Measurements from ENCODE around the gene EPHA1.

EPHA1 gene

DNA sequence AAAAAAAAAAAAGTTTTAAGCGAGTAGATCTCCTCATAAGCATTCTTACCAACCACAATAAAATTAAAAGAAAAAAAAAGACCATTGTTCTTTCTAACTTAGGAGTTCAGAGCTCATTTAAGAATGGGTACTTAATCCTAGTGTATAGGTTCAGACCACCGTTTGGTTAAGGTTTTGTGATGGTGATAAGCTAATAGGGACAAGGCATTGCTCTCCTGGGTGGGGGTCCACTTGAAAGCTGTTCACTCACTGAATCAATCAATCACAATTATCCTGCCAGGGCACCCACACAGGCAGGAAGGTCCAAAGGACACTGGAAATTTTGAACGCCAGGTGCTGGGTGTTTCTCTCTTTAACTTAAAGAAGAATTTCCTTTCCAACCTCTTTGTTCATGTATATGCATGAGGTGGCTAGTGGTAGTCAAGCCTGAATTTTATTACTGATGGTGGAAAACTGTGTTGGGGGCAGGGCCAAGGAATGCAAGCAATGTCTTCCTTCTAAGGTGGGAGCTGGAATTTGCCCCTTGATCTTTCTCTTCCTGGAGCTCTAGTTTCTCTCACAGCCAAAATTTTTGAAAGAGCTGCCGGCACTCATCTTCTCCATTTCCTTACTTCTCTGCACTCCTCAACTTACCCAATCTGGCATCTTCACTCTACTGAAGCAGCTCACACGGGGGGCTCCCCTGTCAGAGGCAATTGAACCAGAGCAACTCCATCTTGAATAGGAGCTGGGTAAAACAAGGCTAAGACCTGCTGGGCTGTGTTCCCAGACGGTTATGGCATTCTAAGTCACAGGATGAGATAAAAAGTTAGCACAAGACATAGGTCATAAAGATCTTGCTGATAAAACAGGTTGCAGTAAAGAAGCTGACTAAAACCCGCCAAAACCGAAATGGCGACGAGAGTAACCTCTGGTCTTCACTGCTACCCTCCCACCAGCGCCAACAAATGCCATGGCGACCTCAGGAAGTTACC lies 38.7 kb downstream of the EPHA1 start:
- DNase-seq: no peak

DNA sequence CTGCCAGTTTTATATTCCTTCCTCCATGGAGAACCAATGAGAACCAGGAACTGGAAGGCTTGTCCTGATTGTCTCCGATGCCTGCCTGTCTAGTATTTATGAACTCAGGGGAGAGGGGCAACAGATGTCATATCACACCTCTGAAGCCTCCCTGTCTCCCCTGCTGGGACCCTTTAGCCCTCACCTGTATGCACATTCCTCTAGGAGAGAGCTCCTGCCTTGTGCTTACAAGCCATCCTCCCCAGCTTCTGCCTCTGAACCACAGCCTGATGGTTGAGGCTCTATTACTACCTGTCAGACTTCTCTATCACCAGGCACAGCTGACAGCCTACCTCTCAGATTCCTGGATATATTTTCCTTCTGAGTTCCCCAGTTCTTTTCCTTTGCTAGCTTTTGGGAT lies 40.3 kb downstream of the EPHA1 start:
- no peak for DNase-seq

DNA sequence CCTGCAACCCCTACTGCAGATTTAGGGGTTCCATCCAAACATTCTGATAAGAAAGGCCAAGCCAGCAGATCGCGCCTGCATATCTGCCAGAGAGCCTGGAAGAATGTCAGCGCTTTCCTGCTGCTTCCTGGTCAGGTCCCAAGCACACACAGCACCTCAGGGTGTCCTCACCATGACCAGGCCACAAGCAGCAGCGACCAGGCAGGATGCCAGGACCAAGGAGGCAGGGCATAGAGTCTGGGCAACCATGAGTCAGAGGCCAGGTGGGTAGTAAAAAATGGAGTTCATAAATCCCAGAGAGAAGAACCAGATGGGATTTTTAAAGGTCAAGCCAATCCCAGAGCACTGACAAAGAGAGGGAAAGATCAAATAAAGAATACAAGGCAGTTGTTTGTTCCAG lies 40.7 kb downstream of the EPHA1 start:
- DNase-seq: no peak

DNA sequence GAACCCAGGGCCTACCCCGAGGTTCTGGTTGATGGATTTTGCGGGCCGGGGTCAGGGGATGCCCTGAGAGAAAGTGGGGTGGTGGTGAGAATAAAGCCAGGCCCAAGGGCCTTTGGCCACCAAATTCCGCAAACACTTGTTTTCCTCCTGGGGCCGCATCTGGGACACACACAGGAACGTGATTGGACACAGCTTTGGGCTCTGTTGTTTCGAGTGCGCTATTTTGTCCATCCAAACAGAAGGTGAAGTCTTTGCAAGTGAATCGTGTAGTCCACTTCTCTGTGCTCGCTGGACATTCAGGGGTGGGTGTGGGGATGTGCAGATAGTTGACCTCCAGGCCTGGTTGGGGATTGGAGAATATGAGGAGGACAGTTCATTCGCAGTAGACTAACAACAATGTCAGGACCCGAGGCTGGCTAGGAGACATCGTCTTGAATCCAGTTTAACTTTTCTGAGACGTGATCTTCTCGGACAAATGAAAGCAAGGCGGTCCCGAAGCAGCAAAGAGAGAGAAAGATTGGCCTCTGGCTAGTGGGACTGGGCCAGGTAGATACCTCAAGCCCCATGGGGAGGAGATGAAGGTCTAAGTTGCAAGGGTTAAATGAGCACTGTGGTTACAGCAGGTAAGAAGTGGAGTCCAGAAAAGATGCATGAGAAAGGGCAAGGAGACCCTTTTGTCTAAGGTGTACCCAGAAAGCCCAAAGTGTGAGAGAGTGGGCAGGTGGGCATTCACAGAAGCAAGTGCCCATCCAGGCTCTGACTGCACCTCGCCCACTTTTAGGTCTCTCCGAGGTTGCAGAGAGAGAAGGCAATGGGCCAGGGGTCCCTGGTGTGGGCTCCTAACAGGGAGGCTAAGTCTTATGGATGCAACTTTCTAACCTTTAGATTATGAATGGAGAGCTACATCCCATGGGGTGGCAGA lies 45.4 kb downstream of the EPHA1 start:
- no peak for DNase-seq

DNA sequence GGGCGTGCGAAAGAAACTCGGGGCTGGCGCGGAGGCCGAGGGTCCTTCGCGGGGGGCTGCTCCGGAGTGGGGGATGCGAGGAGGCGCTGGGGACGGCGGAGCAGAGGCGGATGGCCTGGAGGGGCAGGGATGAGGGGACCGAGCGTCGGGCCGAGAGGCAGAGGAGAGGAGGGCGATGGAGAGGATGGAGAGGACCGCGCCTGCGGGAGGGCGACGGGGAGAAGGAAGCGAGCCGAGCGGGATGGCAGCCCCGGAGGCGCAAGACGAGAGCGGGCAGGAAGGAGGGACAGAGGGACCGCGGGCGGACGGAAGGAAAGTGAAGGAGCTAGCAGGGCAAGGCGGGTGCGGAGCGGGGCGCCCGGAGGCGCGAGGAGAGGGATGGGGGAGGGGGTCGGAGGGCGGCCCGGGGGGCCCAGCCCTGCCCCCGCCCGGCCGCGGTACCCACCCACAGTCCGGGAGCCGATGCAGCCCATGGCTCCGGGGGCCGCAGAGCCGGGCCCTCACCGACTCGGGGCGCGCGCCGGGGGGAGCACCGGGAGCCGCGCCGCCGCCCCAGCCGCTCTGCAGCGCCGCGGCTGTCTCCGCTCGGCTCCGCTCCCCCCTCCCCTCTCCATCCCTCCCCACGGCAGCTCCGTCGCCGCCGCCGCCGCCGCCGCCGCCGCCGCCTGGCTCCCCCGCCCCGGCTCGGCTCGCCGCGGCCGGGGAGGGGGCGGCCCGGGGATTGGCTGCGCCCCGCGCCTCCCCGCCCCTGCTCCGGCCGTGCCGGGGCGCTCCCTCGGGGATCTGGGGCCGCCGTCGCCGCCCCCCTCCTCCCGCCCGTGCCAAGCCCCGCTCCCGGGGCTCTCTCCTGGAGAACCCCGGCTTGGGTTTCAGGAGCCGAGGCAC lies 46.3 kb downstream of the EPHA1 start, which contains the start of gene FAM131B:
Gene FAM131B (minus strand): TSS at position 583 of the 885 bp plus-strand sequence. CDS start 110 bp downstream, at position 473.
- DNase-seq: no peak

DNA sequence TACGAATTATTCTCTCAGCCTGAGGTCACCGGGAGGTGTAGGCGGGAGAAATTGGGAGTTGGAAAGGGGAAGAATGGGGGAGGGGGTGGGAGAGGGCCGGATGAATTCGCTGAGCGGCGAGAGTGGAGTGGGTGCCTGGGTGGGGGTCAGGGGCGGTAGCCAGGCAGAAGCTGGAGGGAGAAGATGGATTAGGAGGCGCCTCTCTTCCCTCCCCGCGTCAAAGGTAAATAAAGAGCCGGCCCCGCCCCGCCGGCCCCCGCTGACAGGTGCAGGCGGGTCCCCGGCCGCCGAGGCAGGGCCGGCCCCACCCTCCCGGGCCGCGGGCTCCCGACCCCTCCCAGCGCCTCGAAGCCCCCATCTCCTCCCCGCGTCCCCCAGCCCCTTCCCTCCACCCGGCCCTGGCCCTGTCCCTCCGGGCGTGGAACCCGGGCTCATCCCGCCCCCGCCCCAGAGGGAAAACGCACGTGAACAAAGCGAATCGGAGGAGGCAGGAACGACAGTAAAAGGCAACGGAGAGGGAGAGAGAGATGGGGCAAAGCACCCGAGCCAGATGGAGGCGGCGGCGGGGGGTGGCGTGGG lies 47.0 kb downstream of the EPHA1 start:
- DNase-seq: no peak

DNA sequence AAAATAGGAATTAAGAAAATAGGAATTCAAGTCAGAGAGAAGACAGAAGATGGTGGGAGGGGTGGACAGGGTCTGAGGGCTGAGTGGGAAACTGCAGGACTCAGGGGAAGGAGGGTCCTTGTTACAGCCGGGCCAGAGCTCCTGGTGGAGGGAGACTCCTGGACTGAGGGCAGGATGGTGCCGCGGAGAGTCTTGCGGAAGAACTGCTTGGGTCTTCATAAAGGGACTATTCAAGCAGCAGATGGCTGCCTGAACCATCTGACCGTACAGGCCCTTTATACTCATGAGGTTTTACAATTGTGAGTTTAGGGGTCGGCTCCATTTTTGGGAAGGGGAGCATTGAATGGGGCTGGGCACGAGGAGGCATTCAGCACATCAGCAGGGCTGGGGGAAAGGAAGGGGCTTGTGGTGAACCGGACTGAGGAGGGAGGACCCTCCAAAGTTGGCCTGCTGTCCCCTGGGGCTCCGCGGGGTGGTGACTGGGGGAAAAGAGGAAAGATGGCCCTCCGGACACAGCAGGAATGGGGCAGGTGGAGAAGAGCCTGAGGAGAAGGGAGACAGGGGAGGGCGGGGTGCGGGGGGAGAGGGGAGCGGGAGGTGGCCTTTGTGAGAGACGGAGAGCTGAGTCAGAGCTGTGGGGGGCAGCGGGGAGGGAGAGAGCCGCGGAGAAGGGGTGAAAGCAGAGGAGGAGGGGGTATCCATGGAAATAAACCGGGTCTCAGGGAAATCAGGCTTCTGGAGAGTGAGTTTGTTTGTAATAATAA lies 47.7 kb downstream of the EPHA1 start:
- DNase-seq: no peak

DNA sequence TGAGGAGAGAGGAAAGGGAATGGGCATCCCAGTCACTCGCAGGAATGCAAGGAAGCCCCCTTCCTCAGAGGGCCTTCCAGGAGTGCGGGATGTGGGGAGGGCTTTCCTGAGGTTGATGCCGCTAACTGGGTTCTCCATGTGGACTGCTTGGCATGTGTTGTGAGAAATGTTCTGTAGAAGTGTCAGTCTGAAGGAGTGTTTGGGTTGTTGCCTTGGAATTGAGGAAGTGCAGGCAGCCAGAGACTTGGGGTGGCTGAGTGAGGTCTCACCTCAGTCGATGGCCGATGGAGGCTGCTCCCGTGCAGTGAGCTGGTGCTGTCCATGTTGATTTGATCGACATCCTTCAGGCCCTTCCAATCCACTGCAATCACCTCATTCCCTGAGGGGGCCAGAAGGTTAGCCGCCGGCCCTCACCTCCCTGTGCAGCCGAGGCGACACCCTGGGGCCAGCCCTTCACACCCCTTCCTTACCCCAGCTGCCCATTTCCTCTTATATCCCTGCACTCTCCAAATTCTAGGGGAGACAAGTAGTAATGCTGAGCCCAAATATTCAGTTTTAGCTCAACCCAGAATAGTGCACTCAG lies 48.8 kb downstream of the EPHA1 start:
- no peak for DNase-seq

DNA sequence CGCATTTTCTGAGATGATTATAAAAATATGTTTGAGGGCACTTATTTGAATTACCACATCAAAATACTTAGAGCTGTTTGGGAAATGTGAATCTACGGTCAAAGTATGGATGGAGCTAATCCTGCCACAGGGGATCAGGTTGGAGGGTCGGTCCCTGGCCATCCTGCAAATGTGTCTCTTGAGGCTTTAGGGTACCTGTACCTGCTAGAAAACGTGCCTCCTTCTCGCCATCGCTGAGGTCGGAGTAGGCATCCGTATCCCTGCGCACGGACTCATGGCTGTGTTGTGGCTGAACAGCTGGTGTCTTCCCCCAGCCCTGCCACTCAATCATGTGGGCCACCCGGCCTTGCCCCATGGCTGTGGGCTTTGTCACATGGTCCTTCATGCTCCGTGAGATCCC lies 50.0 kb downstream of the EPHA1 start:
- no peak for DNase-seq

DNA sequence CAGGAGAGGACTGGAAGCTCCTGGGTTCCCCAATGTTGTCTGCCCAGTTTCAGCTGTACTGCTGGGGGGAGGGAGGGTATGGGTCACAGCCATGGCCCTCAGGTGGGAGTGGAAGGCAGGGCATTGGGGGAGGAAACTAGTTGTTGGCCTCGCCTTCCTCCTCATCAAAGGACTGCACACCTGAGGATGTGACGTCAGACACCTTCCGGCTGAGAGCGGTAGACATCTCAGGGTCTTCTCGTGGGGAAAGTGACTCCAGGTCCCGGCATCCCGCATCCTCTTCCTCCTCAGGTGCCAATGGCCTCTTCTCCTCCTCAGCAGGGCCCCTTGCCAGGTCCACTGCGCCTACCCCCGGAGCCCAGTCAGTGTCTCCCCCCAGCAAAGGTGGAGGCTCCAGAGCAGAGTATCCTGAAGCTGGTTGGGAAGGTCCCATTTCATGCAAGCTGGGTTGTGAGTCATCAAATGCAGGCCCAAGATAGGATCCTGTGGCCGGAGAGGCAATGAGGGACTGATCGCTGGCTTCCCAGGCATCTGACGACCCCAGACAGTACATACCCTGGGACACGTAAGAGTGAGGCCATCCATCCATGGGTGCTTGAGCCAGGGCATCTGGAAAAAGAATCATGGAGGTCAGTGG lies 52.1 kb downstream of the EPHA1 start:
- DNase-seq: no peak

DNA sequence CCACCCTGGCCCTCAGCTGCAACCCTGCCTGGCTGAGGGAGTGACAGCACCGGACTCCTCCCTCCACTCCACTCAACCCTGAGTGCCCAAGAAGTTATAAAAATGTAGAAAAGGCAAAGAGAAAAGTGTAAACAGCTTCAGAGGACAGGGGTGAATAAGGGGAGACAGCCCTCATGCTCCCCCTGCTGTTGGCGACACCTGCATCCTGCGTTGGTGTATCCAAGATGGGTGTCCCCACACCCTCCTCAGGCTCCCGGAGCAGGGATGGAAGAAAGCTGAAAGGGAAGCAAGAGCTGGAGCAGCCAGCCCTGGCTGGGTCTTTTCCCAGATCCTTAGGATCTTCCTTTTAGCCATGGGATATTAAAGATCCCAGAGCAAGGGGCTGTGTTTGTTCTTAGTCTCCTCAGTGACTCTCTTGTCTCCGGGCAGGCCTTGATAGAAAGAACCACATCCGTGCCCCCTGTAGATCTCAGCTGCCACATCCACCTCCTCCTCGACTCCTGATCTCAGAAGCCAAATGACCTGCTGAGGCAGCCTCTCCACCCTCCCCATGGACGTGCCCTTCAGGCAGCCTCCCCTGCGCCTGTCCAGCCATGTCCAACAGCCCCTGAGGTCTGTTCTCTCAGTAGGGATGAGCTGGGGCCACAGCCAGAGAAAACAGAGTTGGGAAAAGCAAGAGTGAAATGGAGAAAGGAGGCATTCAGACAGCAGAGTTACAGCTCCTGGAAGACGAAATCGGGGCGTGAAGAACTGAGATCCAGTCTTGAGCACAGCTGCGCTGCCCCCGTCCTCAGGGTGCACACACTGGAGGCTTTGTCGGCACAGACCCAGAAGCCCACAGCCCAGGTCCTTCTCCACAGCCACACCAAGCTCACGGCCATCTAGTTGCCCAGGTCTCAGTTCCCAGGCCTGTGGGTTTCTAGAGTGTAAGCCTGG lies 52.9 kb downstream of the EPHA1 start:
- DNase-seq: no peak

DNA sequence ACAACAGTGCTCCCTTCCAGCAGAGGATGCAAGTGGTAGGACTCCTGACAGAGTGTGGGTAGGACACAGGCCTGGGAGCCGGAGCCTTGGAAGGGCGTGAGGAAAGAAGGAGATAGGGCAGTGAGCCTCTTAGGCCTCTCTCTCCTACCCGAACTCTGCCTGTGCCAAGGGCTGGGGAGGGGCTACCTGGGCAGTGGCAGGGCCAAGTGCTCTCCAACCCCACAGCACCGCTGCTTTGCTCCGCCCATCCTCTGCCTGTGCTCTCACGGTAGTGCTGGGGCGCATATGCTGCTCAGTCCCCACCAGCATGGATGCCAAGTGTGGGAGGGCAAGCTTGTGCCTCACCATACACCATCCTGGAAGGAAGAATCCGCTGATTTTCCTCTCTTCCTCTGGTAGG lies 53.7 kb downstream of the EPHA1 start:
- DNase-seq: no peak

DNA sequence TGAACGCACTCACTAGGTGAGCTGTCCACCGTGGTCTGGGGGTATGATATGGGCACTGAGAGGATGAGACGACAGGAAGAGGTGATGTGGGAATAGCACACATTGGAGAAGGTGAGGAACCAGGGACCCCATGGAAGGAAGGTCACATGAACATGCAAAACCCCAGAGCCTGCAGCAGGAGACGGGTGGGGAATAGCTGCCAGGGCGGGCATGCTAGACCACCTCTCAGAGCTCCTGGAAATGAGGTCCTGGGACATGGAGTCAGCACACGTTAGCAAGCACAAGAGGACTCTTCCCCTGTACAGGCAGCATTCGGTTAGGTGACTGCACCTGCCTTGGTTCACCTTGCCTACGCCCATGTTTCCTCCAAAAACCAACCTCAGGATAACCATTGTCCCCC lies 54.3 kb downstream of the EPHA1 start:
- DNase-seq: no peak

DNA sequence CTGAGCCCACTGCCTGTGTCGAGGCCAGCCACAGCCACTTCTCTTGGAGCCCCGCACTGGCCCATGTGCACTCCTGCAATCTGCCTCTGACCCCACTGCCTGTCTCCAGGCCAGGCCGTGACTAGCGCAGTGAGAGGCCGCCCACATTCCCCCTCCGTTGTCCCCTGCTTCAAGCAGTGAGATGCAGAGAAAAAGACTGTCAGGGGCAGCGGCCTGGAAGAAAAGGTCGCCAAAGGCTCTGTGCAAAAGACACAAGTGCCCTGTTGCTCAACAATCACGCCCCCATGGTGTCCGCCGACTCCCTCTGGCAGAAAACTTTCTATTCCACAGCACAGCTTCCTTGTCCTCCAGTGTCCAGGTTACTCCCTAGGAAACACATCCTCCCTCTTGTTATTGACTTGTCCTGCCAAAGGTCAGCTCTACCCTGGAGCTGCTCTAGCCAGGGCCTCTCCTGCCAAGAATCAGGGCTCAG lies 56.1 kb downstream of the EPHA1 start:
- DNase-seq: no peak

DNA sequence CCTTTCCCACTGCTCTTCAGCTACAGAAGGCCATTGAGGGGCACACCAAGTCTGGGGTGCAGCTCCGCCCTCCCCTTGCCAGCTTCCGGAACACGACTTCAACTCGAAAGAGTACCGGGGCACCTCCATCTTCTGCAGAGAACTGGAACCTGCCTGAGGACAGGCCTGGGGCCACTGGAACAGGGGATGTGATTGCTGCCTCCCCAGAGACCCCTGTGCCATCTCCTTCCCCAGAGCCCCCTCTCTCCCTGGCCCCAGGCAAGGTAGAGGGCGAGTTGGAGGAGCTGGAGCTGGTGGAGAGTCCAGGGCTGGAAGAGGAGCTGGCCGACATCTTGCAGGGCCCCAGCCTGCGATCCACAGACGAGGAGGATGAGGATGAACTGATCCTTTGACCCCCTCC lies 57.1 kb downstream of the EPHA1 start:
- DNase-seq: no peak

DNA sequence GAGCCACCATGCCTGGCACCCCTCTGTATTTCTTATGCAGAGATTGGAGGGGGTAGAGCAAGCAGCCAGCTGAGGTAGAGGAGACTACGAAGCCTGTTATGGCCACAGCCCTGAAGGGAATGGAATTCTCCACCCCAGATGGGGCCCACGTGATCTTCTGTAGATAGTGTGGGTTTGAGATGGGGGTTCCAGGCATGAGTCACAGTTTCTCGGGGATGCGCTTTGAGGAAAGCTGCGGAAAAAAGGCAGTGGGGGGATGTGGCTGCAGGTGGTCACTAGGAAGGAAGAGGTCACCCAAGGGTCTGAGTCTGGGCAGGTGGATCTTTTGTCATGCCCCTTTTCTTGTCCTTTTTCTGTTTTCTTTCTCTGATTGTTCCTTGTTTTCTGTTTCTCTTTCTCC lies 57.6 kb downstream of the EPHA1 start:
- DNase-seq: no peak

DNA sequence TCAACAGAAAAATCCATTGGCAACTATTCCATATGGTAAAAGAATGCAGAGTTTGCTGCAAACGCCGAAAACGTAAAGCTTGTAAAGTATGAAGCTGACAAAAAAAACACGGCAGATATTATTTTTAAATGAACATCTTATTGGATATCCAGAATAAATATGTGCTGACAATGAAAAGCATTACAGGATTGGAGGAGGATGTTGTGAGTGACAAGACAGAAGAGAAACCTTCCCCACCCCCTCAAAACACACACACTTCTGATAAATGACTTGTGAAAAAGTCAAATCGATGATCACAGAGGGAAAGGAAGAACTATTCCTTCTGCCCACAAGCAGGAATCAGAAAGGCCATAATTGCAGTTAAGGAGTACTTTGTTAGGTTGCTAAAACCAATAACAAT lies 60.7 kb downstream of the EPHA1 start:
- no peak for DNase-seq

DNA sequence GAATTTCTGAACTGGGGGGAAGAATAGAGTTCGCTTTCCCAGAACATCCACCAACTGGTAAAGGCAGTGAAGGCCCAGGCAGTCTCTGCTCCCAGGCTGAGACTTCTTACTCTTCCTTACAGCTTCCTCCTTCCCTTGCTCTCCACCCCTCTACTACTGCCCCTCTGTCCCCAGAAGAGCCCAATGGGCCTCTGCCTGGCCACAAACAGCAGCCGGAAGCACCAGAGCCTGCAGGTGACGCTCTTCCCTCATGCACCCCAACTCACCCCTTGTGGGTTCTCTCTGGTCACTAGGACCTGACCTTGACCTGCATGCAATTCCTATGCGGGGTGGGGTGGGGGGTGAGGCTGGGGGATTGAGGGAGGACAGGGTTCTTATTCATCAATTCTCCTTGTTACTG lies 62.6 kb downstream of the EPHA1 start:
- DNase-seq: no peak

DNA sequence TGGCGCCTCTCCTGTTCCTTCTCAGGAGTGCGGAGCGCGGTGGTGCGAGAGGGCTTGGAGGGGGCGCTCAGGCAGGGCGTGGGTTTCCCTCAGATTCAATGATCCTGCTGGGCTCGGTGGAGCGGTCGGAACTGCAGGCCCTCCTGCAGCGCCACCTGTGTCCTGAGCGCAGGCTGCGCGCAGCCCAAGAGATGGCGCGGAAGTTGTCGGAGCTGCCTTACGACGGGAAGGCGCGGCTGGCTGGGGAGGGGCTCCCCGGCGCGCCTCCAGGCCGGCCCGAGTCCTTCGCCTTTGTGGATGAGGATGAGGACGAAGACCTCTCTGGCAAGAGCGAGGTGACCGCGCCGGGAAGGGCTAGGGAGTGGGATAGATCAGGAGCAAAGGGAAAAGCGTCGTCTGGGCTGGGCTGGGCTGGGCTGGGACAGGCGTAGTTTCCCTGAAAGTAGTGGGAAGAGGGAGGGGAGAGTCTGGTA lies 63.2 kb downstream of the EPHA1 start:
- peak; percentile 22 for DNase-seq
